ENCODE measurements around the gene MOCS3. TPM values are rescaled to one million over a fixed set of nuclear protein-coding genes. Genes with fewer than 3 reads are reported as not detected.

MOCS3 gene
- total RNA-seq, 1 experiment from 2014 or later: 13.2 TPM

GRCh38 chr20:50999355-50999754, 40.7 kb downstream of the MOCS3 start:
- intact Hi-C loops (cut with micrococcal nuclease; ENCODE audit: unreplicated experiment): no loop called here
- no peak for DNase-seq
- CTCF ChIA-PET: no interaction called here
- Mint-ChIP-seq H3K27me3 (ENCODE audit: unreplicated experiment) (peaks cover 82% of the 10 kb centered on the region), H3K4me3 (ENCODE audit: low read depth, unreplicated experiment) (no peak overlapping the region), H3K9me3 (ENCODE audit: low read depth, unreplicated experiment) (no peaks in the 10 kb centered on the region), H3K4me1 (ENCODE audit: low read depth, unreplicated experiment) (no peaks in the 10 kb centered on the region), H3K36me3 (ENCODE audit: insufficient read depth, unreplicated experiment) (no peaks in the 10 kb centered on the region), H3K27ac (ENCODE audit: unreplicated experiment) (no peak overlapping the region)
- no peak for TF ChIP-seq CTCF (IDR thresholded peaks at IDR 0.05; ENCODE audit: unreplicated experiment)
- no TSS peak for BruUV-seq (replicated peaks)

GRCh38 chr20:51001430-51002265, 43.0 kb downstream of the MOCS3 start:
- no peak for DNase-seq
- H3K27me3 Mint-ChIP-seq (ENCODE audit: unreplicated experiment): peaks cover 59% of the 10 kb centered on the region
- no peak overlapping the region for H3K27ac Mint-ChIP-seq (ENCODE audit: unreplicated experiment)
- TF ChIP-seq CTCF (IDR thresholded peaks at IDR 0.05; ENCODE audit: unreplicated experiment): no peak
- intact Hi-C loops (cut with micrococcal nuclease; ENCODE audit: unreplicated experiment): no loop called here
- no peak overlapping the region for H3K4me3 Mint-ChIP-seq (ENCODE audit: low read depth, unreplicated experiment)
- no peaks in the 10 kb centered on the region for H3K36me3 Mint-ChIP-seq (ENCODE audit: insufficient read depth, unreplicated experiment)
- CTCF ChIA-PET: interaction anchor here (0.5 to 0.6 kb wide), 2 partner anchors 17 to 593 kb away, joined by 3 to 4 read pairs; no protein-coding TSS in a partner anchor
- no peaks in the 10 kb centered on the region for H3K9me3 Mint-ChIP-seq (ENCODE audit: low read depth, unreplicated experiment)
- no TSS peak for BruUV-seq (replicated peaks)
- H3K4me1 Mint-ChIP-seq (ENCODE audit: low read depth, unreplicated experiment): no peaks in the 10 kb centered on the region

- CTCF ChIA-PET: no interaction called here
- no peak overlapping the region for H3K27ac Mint-ChIP-seq (ENCODE audit: unreplicated experiment)
- H3K4me1 Mint-ChIP-seq (ENCODE audit: low read depth, unreplicated experiment): no peaks in the 10 kb centered on the region
- BruUV-seq (replicated peaks): no TSS peak
- peaks cover 52% of the 10 kb centered on the region for H3K27me3 Mint-ChIP-seq (ENCODE audit: unreplicated experiment)
- no peaks in the 10 kb centered on the region for H3K9me3 Mint-ChIP-seq (ENCODE audit: low read depth, unreplicated experiment)
- no peak for DNase-seq
- H3K36me3 Mint-ChIP-seq (ENCODE audit: insufficient read depth, unreplicated experiment): no peaks in the 10 kb centered on the region
- TF ChIP-seq CTCF (IDR thresholded peaks at IDR 0.05; ENCODE audit: unreplicated experiment): no peak
- intact Hi-C loops (cut with micrococcal nuclease; ENCODE audit: unreplicated experiment): no loop called here
- no peak overlapping the region for H3K4me3 Mint-ChIP-seq (ENCODE audit: low read depth, unreplicated experiment)
Observed at GRCh38 chr20:51002633-51003032, 44.0 kb downstream of the MOCS3 start.

- TF ChIP-seq CTCF (IDR thresholded peaks at IDR 0.05; ENCODE audit: unreplicated experiment): no peak
- DNase-seq: no peak
- BruUV-seq (replicated peaks): no TSS peak
- intact Hi-C loops (cut with micrococcal nuclease; ENCODE audit: unreplicated experiment): no loop called here
- Mint-ChIP-seq H3K4me3 (ENCODE audit: low read depth, unreplicated experiment) (no peak overlapping the region), H3K9me3 (ENCODE audit: low read depth, unreplicated experiment) (no peaks in the 10 kb centered on the region), H3K27ac (ENCODE audit: unreplicated experiment) (no peak overlapping the region), H3K4me1 (ENCODE audit: low read depth, unreplicated experiment) (no peaks in the 10 kb centered on the region), H3K36me3 (ENCODE audit: insufficient read depth, unreplicated experiment) (no peaks in the 10 kb centered on the region), H3K27me3 (ENCODE audit: unreplicated experiment) (peaks cover 45% of the 10 kb centered on the region)
- CTCF ChIA-PET: interaction anchor here (0.6 to 0.7 kb wide), 2 partner anchors 21 to 69 kb away, joined by 3 to 6 read pairs; no protein-coding TSS in a partner anchor
Observed at GRCh38 chr20:51003753-51004152, 45.1 kb downstream of the MOCS3 start.

Data from Calu3 (cell line).